Measurements from ENCODE around the gene FXR2. TPM values are rescaled to one million over a fixed set of nuclear protein-coding genes. Genes with fewer than 3 reads are reported as not detected.

The FXR2 gene
- total RNA-seq, 4 donors from 2014 or later: 34.7 to 39.4 (median 36.7) TPM

DNA sequence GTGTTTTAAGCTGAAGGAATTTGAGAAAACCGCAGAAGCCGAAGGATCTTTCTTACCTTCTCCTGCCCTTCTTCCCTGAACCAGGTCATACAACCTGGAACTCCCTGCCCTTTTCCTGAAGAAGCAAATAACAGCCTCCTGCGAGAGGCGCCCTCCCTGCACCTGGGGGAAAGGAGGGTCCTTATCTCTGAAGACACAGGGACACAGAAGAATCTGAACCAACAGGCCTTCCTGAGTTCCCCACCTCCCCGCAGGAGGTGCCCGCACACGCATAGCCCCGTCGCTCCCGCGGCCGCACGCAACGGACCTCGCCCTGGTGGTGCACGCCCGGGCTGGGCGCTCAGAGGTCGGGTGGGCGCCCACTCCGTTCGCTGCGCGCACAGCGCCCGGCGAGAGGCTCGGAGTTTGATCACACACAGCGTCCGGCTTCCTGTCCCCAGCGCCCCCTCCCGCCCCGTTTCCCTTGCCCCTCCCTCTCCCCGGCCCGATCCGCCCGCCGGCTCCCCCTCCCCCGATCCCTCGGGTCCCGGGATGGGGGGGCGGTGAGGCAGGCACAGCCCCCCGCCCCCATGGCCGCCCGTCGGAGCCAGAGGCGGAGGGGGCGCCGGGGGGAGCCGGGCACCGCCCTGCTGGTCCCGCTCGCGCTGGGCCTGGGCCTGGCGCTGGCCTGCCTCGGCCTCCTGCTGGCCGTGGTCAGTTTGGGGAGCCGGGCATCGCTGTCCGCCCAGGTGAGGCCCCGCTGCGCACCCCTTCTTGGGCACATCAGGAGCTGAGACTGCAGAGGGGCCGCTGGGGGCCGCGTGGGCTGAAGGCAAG lies 65.9 kb downstream of the FXR2 start, which contains the start of gene TNFSF12:
Gene TNFSF12, plus strand, starts transcription at position 474 of the 816 bp plus-strand sequence. Its CDS starts 96 bp downstream, at position 570.
- H3K27ac ChIP-seq: peak within 1 kb of the TSS; percentile 74 to 94 (median 91)
- peak; percentile 61 to 63 for DNase-seq (ENCODE audit: low spot score in 2 of 2)
- peaks cover 0 to 22% (median 0%) of the 10 kb centered on the region in 3 donors for H3K36me3 ChIP-seq
- TF ChIP-seq, protein P1, sequence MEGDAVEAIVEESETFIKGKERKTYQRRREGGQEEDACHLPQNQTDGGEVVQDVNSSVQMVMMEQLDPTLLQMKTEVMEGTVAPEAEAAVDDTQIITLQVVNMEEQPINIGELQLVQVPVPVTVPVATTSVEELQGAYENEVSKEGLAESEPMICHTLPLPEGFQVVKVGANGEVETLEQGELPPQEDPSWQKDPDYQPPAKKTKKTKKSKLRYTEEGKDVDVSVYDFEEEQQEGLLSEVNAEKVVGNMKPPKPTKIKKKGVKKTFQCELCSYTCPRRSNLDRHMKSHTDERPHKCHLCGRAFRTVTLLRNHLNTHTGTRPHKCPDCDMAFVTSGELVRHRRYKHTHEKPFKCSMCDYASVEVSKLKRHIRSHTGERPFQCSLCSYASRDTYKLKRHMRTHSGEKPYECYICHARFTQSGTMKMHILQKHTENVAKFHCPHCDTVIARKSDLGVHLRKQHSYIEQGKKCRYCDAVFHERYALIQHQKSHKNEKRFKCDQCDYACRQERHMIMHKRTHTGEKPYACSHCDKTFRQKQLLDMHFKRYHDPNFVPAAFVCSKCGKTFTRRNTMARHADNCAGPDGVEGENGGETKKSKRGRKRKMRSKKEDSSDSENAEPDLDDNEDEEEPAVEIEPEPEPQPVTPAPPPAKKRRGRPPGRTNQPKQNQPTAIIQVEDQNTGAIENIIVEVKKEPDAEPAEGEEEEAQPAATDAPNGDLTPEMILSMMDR (IDR thresholded peaks at IDR 0.05): peak in 2 of 5 experiments; percentile 41 to 67
- no peak for TF ChIP-seq EP300 (IDR thresholded peaks at IDR 0.05)
- H3K27me3 ChIP-seq: no peaks in the 10 kb centered on the region
- WGBS, 2 donors: 1 to 2% methylated on average over 22 to 47 of the region's 65 CpGs
- peaks cover 0 to 47% (median 9%) of the 10 kb centered on the region in 4 donors for H3K4me1 ChIP-seq
- H3K9me3 ChIP-seq: no peaks in the 10 kb centered on the region
- H3K4me3 ChIP-seq: peak within 1 kb of the TSS; percentile 61 to 74 (median 71)

DNA sequence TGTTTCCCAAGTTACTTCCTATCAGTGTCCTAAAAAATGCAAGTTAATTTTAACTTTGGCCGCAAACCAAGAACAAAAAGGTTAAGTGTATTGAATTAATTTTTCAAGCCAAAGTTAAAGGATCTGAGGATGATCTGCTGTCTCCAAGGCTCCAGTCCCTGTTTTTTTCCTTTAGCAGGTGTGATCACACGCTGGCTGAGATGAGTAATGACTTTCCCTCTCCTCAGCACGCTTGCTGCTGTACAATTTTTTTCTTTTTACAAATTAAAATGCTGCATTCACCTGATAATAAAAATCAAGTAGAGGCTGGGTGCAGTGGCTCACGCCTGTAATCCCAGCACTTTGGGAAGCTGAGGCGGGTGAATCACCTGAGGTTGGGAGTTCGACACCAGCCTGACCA lies 69.8 kb downstream of the FXR2 start:
- no peak overlapping the region for H3K4me3 ChIP-seq
- H3K36me3 ChIP-seq: no peaks in the 10 kb centered on the region
- no peak overlapping the region for H3K27ac ChIP-seq
- no peaks in the 10 kb centered on the region for H3K27me3 ChIP-seq
- 55 to 61% methylated on average over 6 of the region's 6 CpGs for WGBS, 2 donors
- TF ChIP-seq POLR2A (IDR thresholded peaks at IDR 0.05) (no peak), EP300 (IDR thresholded peaks at IDR 0.05) (no peak)
- TF ChIP-seq, protein P1 (IDR thresholded peaks at IDR 0.05): no peak
- H3K9me3 ChIP-seq: no peaks in the 10 kb centered on the region
- H3K4me1 ChIP-seq: peaks cover 0 to 31% (median 6%) of the 10 kb centered on the region in 4 donors
- DNase-seq (ENCODE audit: low spot score in 2 of 2): no peak

Small RNAs within 50 kb of the gene (small RNA-seq; reads per million reads assigned to genes)
- gene CD68: not detected
- not detected for gene SNORA48
- gene SNORD10: not detected

Other genes starting within 250 kb of the FXR2 start
- gene TNK1, start 233.8 kb downstream of the FXR2 start, total RNA-seq: 1 to 10 TPM; 2.4 to 9.8 (median 6.0) TPM
- 10 to 100 TPM; 28.7 to 55.5 (median 42.9) TPM for gene PLSCR3, start 220.4 kb downstream of the FXR2 start, total RNA-seq
- 100 to 1,000 TPM in 2 of 4 donors, 10 to 100 TPM in 2; 88.3 to 121 (median 103) TPM for gene TMEM256, start 210.8 kb downstream of the FXR2 start, total RNA-seq
- 10 to 100 TPM; 14.4 to 32.4 (median 23.9) TPM for gene NLGN2, start 207.1 kb downstream of the FXR2 start, total RNA-seq
- gene SPEM1, start 194.6 kb downstream of the FXR2 start, total RNA-seq: not detected
- gene SPEM2, start 189.3 kb downstream of the FXR2 start, total RNA-seq: not detected
- gene SPEM3, start 186.0 kb downstream of the FXR2 start, total RNA-seq: not detected
- 1 to 10 TPM; 1.7 to 6.6 (median 4.1) TPM for gene TMEM102, start 179.5 kb downstream of the FXR2 start, total RNA-seq
- gene FGF11, start 175.4 kb downstream of the FXR2 start, total RNA-seq: 1 to 10 TPM; 1.5 to 3.3 (median 2.2) TPM
- 10 to 100 TPM in 3 of 4 donors, 1 to 10 TPM in 1; 6.5 to 16.0 (median 13.5) TPM for gene CHRNB1, start 169.8 kb downstream of the FXR2 start, total RNA-seq
- 10 to 100 TPM; 60.5 to 64.1 (median 63.0) TPM for gene ZBTB4, start 135.3 kb downstream of the FXR2 start, total RNA-seq
- gene SLC35G6, start 133.5 kb downstream of the FXR2 start, total RNA-seq: not detected
- 100 to 1,000 TPM in 3 of 4 donors, 10 to 100 TPM in 1; 87.0 to 163 (median 125) TPM for gene POLR2A, start 130.5 kb downstream of the FXR2 start, total RNA-seq
- 100 to 1,000 TPM in 2 of 4 donors, 10 to 100 TPM in 2; 59.4 to 109 (median 98.8) TPM for gene TNFSF12, start 65.8 kb downstream of the FXR2 start, total RNA-seq
- gene TNFSF13, start 56.1 kb downstream of the FXR2 start, total RNA-seq: 10 to 100 TPM; 44.7 to 93.3 (median 64.7) TPM
- gene SENP3, start 53.0 kb downstream of the FXR2 start, total RNA-seq: 10 to 100 TPM; 54.3 to 75.4 (median 59.0) TPM
- gene CD68, start 35.3 kb downstream of the FXR2 start, total RNA-seq: 10 to 100 TPM; 19.3 to 65.7 (median 34.2) TPM
- gene MPDU1, start 31.0 kb downstream of the FXR2 start, total RNA-seq: 100 to 1,000 TPM in 1 of 4 donors, 10 to 100 TPM in 3; 58.3 to 102 (median 66.2) TPM
- gene SOX15, start 24.8 kb downstream of the FXR2 start, total RNA-seq: 1 to 10 TPM; 3.1 to 6.9 (median 5.0) TPM
- gene SAT2, start 12.9 kb upstream of the FXR2 start, total RNA-seq: 100 to 1,000 TPM in 1 of 4 donors, 10 to 100 TPM in 3; 69.3 to 130 (median 82.0) TPM
- gene SHBG, start 15.2 kb upstream of the FXR2 start, total RNA-seq: 1 to 10 TPM in 1 of 4 donors, under 1 TPM in 1, not detected in 2; 0.63 to 1.2 TPM
- gene ATP1B2, start 36.0 kb upstream of the FXR2 start, total RNA-seq: 1 to 10 TPM; 1.5 to 3.9 (median 1.9) TPM
- gene TP53, start 72.6 kb upstream of the FXR2 start, total RNA-seq: 10 to 100 TPM; 26.7 to 32.1 (median 30.0) TPM
- 1 to 10 TPM; 3.6 to 8.0 (median 4.8) TPM for gene WRAP53, start 73.6 kb upstream of the FXR2 start, total RNA-seq
- under 1 TPM in 2 of 4 donors, not detected in 2; 0.20 to 0.21 TPM for gene EFNB3, start 90.3 kb upstream of the FXR2 start, total RNA-seq
- 1 to 10 TPM in 1 of 4 donors, under 1 TPM in 3; under 0.01 to 1.4 (median under 0.01) TPM for gene DNAH2, start 102.8 kb upstream of the FXR2 start, total RNA-seq
- 10 to 100 TPM in 2 of 4 donors, 1 to 10 TPM in 2; 7.5 to 10.8 (median 9.7) TPM for gene KDM6B, start 219.3 kb upstream of the FXR2 start, total RNA-seq
- 10 to 100 TPM in 3 of 4 donors, 1 to 10 TPM in 1; 9.2 to 41.7 (median 25.6) TPM for gene TMEM88, start 240.2 kb upstream of the FXR2 start, total RNA-seq
- gene NAA38, start 242.7 kb upstream of the FXR2 start, total RNA-seq: 100 to 1,000 TPM; 104 to 198 (median 167) TPM
- 10 to 100 TPM in 2 of 4 donors, 1 to 10 TPM in 2; 9.4 to 13.6 (median 11.1) TPM for gene CYB5D1, start 243.1 kb upstream of the FXR2 start, total RNA-seq